ENCODE results near the gene FRA10AC1. TPM values are rescaled to one million over a fixed set of nuclear protein-coding genes. Genes with fewer than 3 reads are reported as not detected.

The FRA10AC1 gene
- total and polyA plus RNA-seq, 3 donors from 2014 or later, result 14.8 to 46.9 (median 30.5) TPM

- no peaks in the 10 kb centered on the region for H3K4me1 ChIP-seq
- H3K27ac ChIP-seq, result no peak overlapping the region
- intact Hi-C loops (cut with DNase I; ENCODE audit: low total_unique reads), result no loop called here
- no peak for DNase-seq
- H3K4me3 ChIP-seq, result no peak overlapping the region
- no peaks in the 10 kb centered on the region for H3K36me3 ChIP-seq (ENCODE audit: low read depth, missing control alignments)
- TF ChIP-seq POLR2A (IDR thresholded peaks at IDR 0.05), result no peak
- TF ChIP-seq CTCF (IDR thresholded peaks at IDR 0.05), result no peak
- 88 to 100% methylated on average over 1 of the region's 1 CpG for WGBS, 2 donors
- no peaks in the 10 kb centered on the region for H3K9me3 ChIP-seq
- H3K27me3 ChIP-seq, result no peaks in the 10 kb centered on the region
These were observed 49.5 kb downstream of the FRA10AC1 start for GRCh38 chr10:93652857-93653256.

GRCh38 chr10:93639791-93640190 lies 62.6 kb downstream of the FRA10AC1 start:
- no peak overlapping the region for H3K4me3 ChIP-seq
- H3K27me3 ChIP-seq, result no peaks in the 10 kb centered on the region
- TF ChIP-seq CTCF (IDR thresholded peaks at IDR 0.05) (no peak), POLR2A (IDR thresholded peaks at IDR 0.05) (no peak)
- H3K36me3 ChIP-seq (ENCODE audit: low read depth, missing control alignments), result no peaks in the 10 kb centered on the region
- no peaks in the 10 kb centered on the region for H3K9me3 ChIP-seq
- H3K27ac ChIP-seq, result no peak overlapping the region
- DNase-seq, result no peak
- WGBS, 2 donors, result 85 to 95% methylated on average over 7 of the region's 7 CpGs
- H3K4me1 ChIP-seq, result no peaks in the 10 kb centered on the region
- intact Hi-C loops (cut with DNase I; ENCODE audit: low total_unique reads), result no loop called here

GRCh38 chr10:93630625-93631557 lies 71.5 kb downstream of the FRA10AC1 start:
- intact Hi-C loops (cut with DNase I; ENCODE audit: low total_unique reads), result no loop called here
- 82 to 85% methylated on average over 11 to 15 of the region's 15 CpGs for WGBS, 2 donors
- Histone ChIP-seq H3K36me3 (ENCODE audit: low read depth, missing control alignments) (no peaks in the 10 kb centered on the region), H3K9me3 (no peaks in the 10 kb centered on the region), H3K4me3 (no peak overlapping the region), H3K27ac (no peak overlapping the region), H3K4me1 (no peaks in the 10 kb centered on the region), H3K27me3 (no peaks in the 10 kb centered on the region)
- TF ChIP-seq CTCF (IDR thresholded peaks at IDR 0.05) (no peak), POLR2A (IDR thresholded peaks at IDR 0.05) (no peak)
- no peak for DNase-seq

- no peaks in the 10 kb centered on the region for H3K36me3 ChIP-seq (ENCODE audit: low read depth, missing control alignments)
- no peak for TF ChIP-seq CTCF (IDR thresholded peaks at IDR 0.05)
- TF ChIP-seq POLR2A (IDR thresholded peaks at IDR 0.05), result no peak
- no peaks in the 10 kb centered on the region for H3K4me1 ChIP-seq
- H3K4me3 ChIP-seq, result no peak overlapping the region
- no peak overlapping the region for H3K27ac ChIP-seq
- H3K9me3 ChIP-seq, result no peaks in the 10 kb centered on the region
- H3K27me3 ChIP-seq, result no peaks in the 10 kb centered on the region
- intact Hi-C loops (cut with DNase I; ENCODE audit: low total_unique reads), result no loop called here
- no peak for DNase-seq
- 72 to 73% methylated on average over 4 to 7 of the region's 7 CpGs for WGBS, 2 donors
These were observed 72.6 kb downstream of the FRA10AC1 start for GRCh38 chr10:93629647-93630305.

All from testis (tissue), 3 donors.